Muscle layer of colon (tissue), 2 donors: ENCODE measurements around the gene PAPOLG.
A peak's percentile ranks its signal among the peaks of the same experiment; 100 is the strongest.

Experiments
- H3K27ac ChIP-seq: one replicate; pipeline ENCODE4 v1.7.0; 2013; ENCODE audit warnings: low read depth, mild to moderate bottlenecking, low read length, moderate library complexity
- H3K27me3 ChIP-seq, 2 donors: one replicate each; pipeline ENCODE4 v1.7.0; 2013; ENCODE audit warnings: low read length in 2 of 2, mild to moderate bottlenecking in 2 of 2; ENCODE audit not compliant: insufficient read depth in 2 of 2, control insufficient read depth in 1 of 2
- H3K36me3 ChIP-seq: one replicate; pipeline ENCODE4 v1.7.0; 2013; ENCODE audit warnings: mild to moderate bottlenecking, low read length; ENCODE audit not compliant: insufficient read depth
- H3K4me1 ChIP-seq: one replicate; pipeline ENCODE4 v1.7.0; 2013; ENCODE audit warnings: mild to moderate bottlenecking, low read length; ENCODE audit not compliant: insufficient read depth
- H3K4me3 ChIP-seq, 2 donors: one replicate each; pipeline ENCODE4 v1.7.0; 2013; ENCODE audit warnings: low read length in 2 of 2, low read depth in 1 of 2, mild to moderate bottlenecking in 1 of 2, moderate library complexity in 1 of 2
- H3K9ac ChIP-seq: one replicate; pipeline ENCODE4 v1.7.0; 2013; ENCODE audit warnings: low read length
- H3K9me3 ChIP-seq: one replicate; pipeline ENCODE4 v1.7.0; 2013; ENCODE audit warnings: mild to moderate bottlenecking, low read length
- donor health status: abdominal sarcoma.
- donor health status: Adenocarcinoma of cecum.

PAPOLG gene

GRCh38 chr2:60756097-60757087, at the start of gene PAPOLG:
Gene PAPOLG (plus strand): TSS chr2:60756268. CDS start chr2:60756479, 211 bp downstream.
- Histone ChIP-seq H3K9me3 (no peaks in the 10 kb centered on the region), H3K27ac (peak within 1 kb of the TSS; percentile 84), H3K36me3 (peaks cover 12% of the 10 kb centered on the region), H3K4me1 (peaks cover 3% of the 10 kb centered on the region), H3K27me3 (no peaks in the 10 kb centered on the region), H3K4me3 (peak within 1 kb of the TSS; percentile 90 to 95), H3K9ac (peak within 1 kb of the TSS; percentile 39)

GRCh38 chr2:60707750-60708371, 48.2 kb upstream of the PAPOLG start:
- Histone ChIP-seq H3K9me3 (no peaks in the 10 kb centered on the region), H3K27ac (no peak overlapping the region), H3K4me3 (no peak overlapping the region), H3K36me3 (no peaks in the 10 kb centered on the region), H3K27me3 (no peaks in the 10 kb centered on the region), H3K4me1 (no peaks in the 10 kb centered on the region), H3K9ac (no peak overlapping the region)

- Histone ChIP-seq H3K27ac (no peak overlapping the region), H3K36me3 (no peaks in the 10 kb centered on the region), H3K9me3 (no peaks in the 10 kb centered on the region), H3K27me3 (no peaks in the 10 kb centered on the region), H3K4me3 (no peak overlapping the region), H3K4me1 (no peaks in the 10 kb centered on the region), H3K9ac (no peak overlapping the region)
These were observed 47.3 kb upstream of the PAPOLG start for GRCh38 chr2:60708630-60709320.

- no peak overlapping the region for H3K27ac ChIP-seq
- no peaks in the 10 kb centered on the region for H3K4me1 ChIP-seq
- no peaks in the 10 kb centered on the region for H3K27me3 ChIP-seq
- H3K9ac ChIP-seq: no peak overlapping the region
- no peaks in the 10 kb centered on the region for H3K36me3 ChIP-seq
- H3K4me3 ChIP-seq: no peak overlapping the region
- H3K9me3 ChIP-seq: no peaks in the 10 kb centered on the region
These were observed 45.4 kb upstream of the PAPOLG start for GRCh38 chr2:60710707-60711106.

GRCh38 chr2:60715561-60715960, 40.5 kb upstream of the PAPOLG start:
- Histone ChIP-seq H3K4me1 (no peaks in the 10 kb centered on the region), H3K27ac (no peak overlapping the region), H3K27me3 (no peaks in the 10 kb centered on the region), H3K36me3 (no peaks in the 10 kb centered on the region), H3K9me3 (no peaks in the 10 kb centered on the region), H3K9ac (no peak overlapping the region), H3K4me3 (no peak overlapping the region)

- no peak overlapping the region for H3K4me3 ChIP-seq
- H3K27me3 ChIP-seq: no peaks in the 10 kb centered on the region
- no peaks in the 10 kb centered on the region for H3K4me1 ChIP-seq
- H3K27ac ChIP-seq: no peak overlapping the region
- no peak overlapping the region for H3K9ac ChIP-seq
- no peaks in the 10 kb centered on the region for H3K9me3 ChIP-seq
- no peaks in the 10 kb centered on the region for H3K36me3 ChIP-seq
These were observed 38.4 kb upstream of the PAPOLG start for GRCh38 chr2:60717691-60718090.

- H3K4me1 ChIP-seq: no peaks in the 10 kb centered on the region
- no peak overlapping the region for H3K27ac ChIP-seq
- H3K9ac ChIP-seq: no peak overlapping the region
- no peak overlapping the region for H3K4me3 ChIP-seq
- H3K27me3 ChIP-seq: no peaks in the 10 kb centered on the region
- no peaks in the 10 kb centered on the region for H3K36me3 ChIP-seq
- H3K9me3 ChIP-seq: no peaks in the 10 kb centered on the region
These were observed 36.7 kb upstream of the PAPOLG start for GRCh38 chr2:60719331-60719730.

- Histone ChIP-seq H3K9me3 (no peaks in the 10 kb centered on the region), H3K27ac (no peak overlapping the region), H3K27me3 (no peaks in the 10 kb centered on the region), H3K4me1 (no peaks in the 10 kb centered on the region), H3K36me3 (no peaks in the 10 kb centered on the region), H3K4me3 (no peak overlapping the region), H3K9ac (no peak overlapping the region)
These were observed 30.6 kb upstream of the PAPOLG start for GRCh38 chr2:60725466-60725865.

- Histone ChIP-seq H3K9me3 (no peaks in the 10 kb centered on the region), H3K4me1 (no peaks in the 10 kb centered on the region), H3K36me3 (no peaks in the 10 kb centered on the region), H3K27me3 (no peaks in the 10 kb centered on the region), H3K9ac (no peak overlapping the region), H3K27ac (no peak overlapping the region), H3K4me3 (no peak overlapping the region)
These were observed 27.2 kb upstream of the PAPOLG start for GRCh38 chr2:60728855-60729254.

GRCh38 chr2:60735496-60736250, 20.4 kb upstream of the PAPOLG start:
- Histone ChIP-seq H3K9ac (no peak overlapping the region), H3K27me3 (peaks cover 0 to 12% of the 10 kb centered on the region in 2 donors), H3K9me3 (no peaks in the 10 kb centered on the region), H3K4me1 (no peaks in the 10 kb centered on the region), H3K27ac (no peak overlapping the region), H3K36me3 (no peaks in the 10 kb centered on the region), H3K4me3 (peak overlapping the region in 1 of 2 donors; percentile 31)

GRCh38 chr2:60738679-60739078, 17.4 kb upstream of the PAPOLG start:
- H3K36me3 ChIP-seq: no peaks in the 10 kb centered on the region
- H3K27ac ChIP-seq: no peak overlapping the region
- H3K4me1 ChIP-seq: no peaks in the 10 kb centered on the region
- peaks cover 0 to 12% of the 10 kb centered on the region in 2 donors for H3K27me3 ChIP-seq
- H3K4me3 ChIP-seq: no peak overlapping the region
- no peak overlapping the region for H3K9ac ChIP-seq
- no peaks in the 10 kb centered on the region for H3K9me3 ChIP-seq
